ENCODE measurements around the gene TBL3. TPM values are rescaled to one million over a fixed set of nuclear protein-coding genes. Genes with fewer than 3 reads are reported as not detected.

TBL3 gene
- total and polyA plus RNA-seq, 2 of the 8 experiments (the other 6 are each of a cell fraction or from before 2014, with no cell fraction given) = 65.8 to 137 TPM

GRCh38 chr16:1979271-1980029 is 7.6 kb downstream of the TBL3 start:
- CTCF ChIA-PET (ENCODE audit: partially characterized antibody) = interaction anchor here (0.5 to 1.5 kb wide), 2 partner anchors 25 to 52 kb away, joined by 3 to 4 read pairs; no protein-coding TSS in a partner anchor
- TF ChIP-seq FOSL1 (IDR thresholded peaks at IDR 0.05; ENCODE audit: insufficient read depth, low read depth, low read length) (no peak), CBX8 (IDR thresholded peaks at IDR 0.05; ENCODE audit: borderline replicate concordance, low read depth, low read length) (no peak), EZH2 (IDR thresholded peaks at IDR 0.05; ENCODE audit: low read depth, low read length, severe bottlenecking) (no peak), CBX5 (IDR thresholded peaks at IDR 0.05; ENCODE audit: low read depth, low read length) (no peak), KDM1A (IDR thresholded peaks at IDR 0.05; ENCODE audit: borderline replicate concordance, low read length) (no peak), JUND (IDR thresholded peaks at IDR 0.05; ENCODE audit: low read length) (no peak), MAFK (IDR thresholded peaks at IDR 0.05; ENCODE audit: low read depth, low read length) (no peak), RAD21 (IDR thresholded peaks at IDR 0.05 in 1 of 2, conservative IDR thresholded peaks at IDR 0.05 in 1 of 2; ENCODE audit: low read depth in 2 of 2, low read length in 2 of 2) (no peak), E2F6 (IDR thresholded peaks at IDR 0.05) (no peak), EGR1 (IDR thresholded peaks at IDR 0.05; ENCODE audit: borderline replicate concordance, low read depth, low read length) (no peak)

More at GRCh38 chr16:1979271-1980029, 7.6 kb downstream of the TBL3 start:
- Histone ChIP-seq H3K36me3 (ENCODE audit: control insufficient read depth in 2 of 4, insufficient read depth in 4 of 4, low read length in 3 of 4) (peaks cover 11 to 32% (median 20%) of the 10 kb centered on the region in 4 experiments; a peak in 7 of 8 replicates), H2BK12ac (ENCODE audit: low read depth, low read length) (0 out of 2 replicates have a peak overlapping the region, but pooled peaks have one; percentile 60), H4K91ac (replicated peaks; ENCODE audit: insufficient read length, low read length) (peak overlapping the region; percentile 55), H2AK5ac (ENCODE audit: low read depth, low read length) (0 out of 2 replicates have a peak overlapping the region, but pooled peaks have one; percentile 13), H3K23me2 (ENCODE audit: low read depth, low read length) (peaks cover 22% of the 10 kb centered on the region), H3K4ac (replicated peaks; ENCODE audit: insufficient read length, low read depth, low read length) (peak overlapping the region; percentile 78), H3K9me3 (ENCODE audit: insufficient read depth in 2 of 2, low read depth in 1 of 2, low read length in 1 of 2) (no peaks in the 10 kb centered on the region), H4K8ac (ENCODE audit: extremely low read depth, insufficient read depth, low read length) (peak overlapping the region; percentile 83), H3K27ac (ENCODE audit: low read depth, low read length) (no peak overlapping the region), H4K5ac (ENCODE audit: insufficient read length, low read depth, low read length) (peak overlapping the region; percentile 64), H3K56ac (replicated peaks; ENCODE audit: insufficient read length, low read depth, low read length) (no peak overlapping the region), H4K20me1 (replicated peaks in 1 of 2; ENCODE audit: control insufficient read depth in 1 of 2, insufficient read depth in 2 of 2, low read length in 2 of 2) (peaks cover 2 to 22% of the 10 kb centered on the region in 2 experiments), H2BK15ac (ENCODE audit: low read length) (no peak overlapping the region), H2BK20ac (ENCODE audit: low read length) (no peak overlapping the region), H3K9ac (replicated peaks in 1 of 4; ENCODE audit: extremely low read depth in 1 of 4, low read depth in 3 of 4, low read length in 3 of 4) (peak overlapping the region in 1 of 4 experiments; percentile 22; a peak in 4 of 7 replicates), H3K27me3 (replicated peaks in 1 of 4; ENCODE audit: control insufficient read depth in 3 of 4, extremely low read depth in 1 of 4, insufficient read depth in 3 of 4, low read length in 3 of 4) (peaks cover 8 to 40% (median 39%) of the 10 kb centered on the region in 4 experiments; a peak in 6 of 7 replicates), H3K23ac (ENCODE audit: insufficient read length) (no peak overlapping the region), H2AFZ (ENCODE audit: low read length) (no peak overlapping the region), H3K79me1 (ENCODE audit: low read depth, low read length) (no peaks in the 10 kb centered on the region), H2BK5ac (ENCODE audit: low read depth, low read length) (peak overlapping the region; percentile 60; the same call in 1 of the 2 replicates), H2BK120ac (replicated peaks; ENCODE audit: low read depth, low read length) (no peak overlapping the region), H3K14ac (ENCODE audit: insufficient read length) (no peak overlapping the region), H3K18ac (ENCODE audit: extremely low read depth, low read length) (peak overlapping the region; percentile 78), H3K79me2 (ENCODE audit: control insufficient read depth in 1 of 2, insufficient read depth in 2 of 2, low read length in 2 of 2) (0 out of 4 replicates have a peak, but pooled peaks cover 0 to under 1% of the 10 kb centered on the region in 2 experiments), H3K4me3 (ENCODE audit: extremely low read depth in 1 of 4, insufficient read depth in 2 of 4, low read depth in 3 of 4, low read length in 4 of 4) (peak overlapping the region; percentile 31 to 61 (median 38)), H3K4me2 (ENCODE audit: insufficient read depth in 1 of 2, low read depth in 2 of 2, low read length in 2 of 2) (peak overlapping the region; percentile 87 to 91), H3K4me1 (replicated peaks in 1 of 4; ENCODE audit: control insufficient read depth in 3 of 4, insufficient read depth in 4 of 4, low read length in 3 of 4) (peaks cover 3 to 30% (median 25%) of the 10 kb centered on the region in 4 experiments)
- DNase-seq (ENCODE audit: low read depth in 1 of 2, low spot score in 2 of 2) = peak in 1 of 2 experiments; percentile 87
- 9% methylated on average over 33 of the region's 70 CpGs; no CpG with 5 or more reads in 1 of the 2 experiments for WGBS, 2 experiments (ENCODE audit: extremely low coverage in 1 of 2, insufficient coverage in 1 of 2, insufficient read length in 1 of 2, insufficient replicate concordance in 2 of 2, low coverage in 1 of 2, low lambda C conversion rate in 2 of 2, missing lambda C conversion rate in 1 of 2)
- POLR2A ChIA-PET (ENCODE audit: partially characterized antibody) = interaction anchor here (0.8 to 28.2 kb wide), 17 partner anchors 8 to 175 kb away, joined by 3 to 736 read pairs (median 4); partner anchors contain the start of genes MSRB1, NDUFB10, RNF151 and RPS2
- no peak for FAIRE-seq

Data from H1 (cell line).